NCI-H2171 (cell line): ENCODE results near the gene CABP2.
"Not testable (repeated sequence)": the region's sequence is repeated elsewhere in the genome, so short reads cannot be mapped to it uniquely, and the experiment has no call there.

Experiments
- DNase-seq: peaks from one replicate; lab custom pipeline; 2025; lab: John Stamatoyannopoulos, UW

CABP2 gene

GRCh38 chr11:67522844-67523555, at the start of gene CABP2:
TSS of gene CABP2 (minus strand) at chr11:67523446. CDS start at chr11:67523326, 120 bp downstream.
- no peak for DNase-seq

DNA sequence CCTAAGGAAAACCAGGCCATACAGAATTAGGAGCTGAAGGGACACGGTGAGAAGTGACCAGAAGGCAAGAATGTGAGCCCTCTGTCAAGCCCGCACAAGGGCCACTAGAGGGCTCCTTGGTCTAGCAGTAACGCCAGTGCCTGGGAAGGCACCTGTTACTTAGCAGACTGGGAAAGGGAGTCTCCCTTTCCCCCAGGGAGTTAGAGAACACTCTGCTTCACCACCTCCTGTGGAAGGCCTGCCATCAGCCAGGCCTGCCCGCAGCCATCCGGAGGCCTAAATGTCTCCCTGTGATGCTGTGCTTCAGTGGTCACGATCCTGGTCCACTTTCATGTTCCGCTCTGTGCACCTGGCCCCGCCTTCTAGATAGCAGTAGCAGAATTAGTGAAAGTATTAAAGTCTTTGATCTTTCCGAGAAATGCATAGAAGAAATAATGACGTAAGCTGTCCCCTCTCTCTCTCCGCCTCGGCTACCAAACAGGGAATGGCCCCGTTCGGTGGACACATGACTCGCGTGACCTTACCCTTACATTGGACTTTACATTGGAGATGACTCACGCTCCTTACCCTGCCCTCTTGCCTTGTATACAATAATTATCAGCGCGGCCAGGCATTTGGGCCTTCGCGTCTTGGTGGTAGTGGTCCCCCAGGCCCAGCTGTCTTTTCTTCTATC, 49.6 kb upstream of the CABP2 start:
- peak; percentile 45 for DNase-seq

DNA sequence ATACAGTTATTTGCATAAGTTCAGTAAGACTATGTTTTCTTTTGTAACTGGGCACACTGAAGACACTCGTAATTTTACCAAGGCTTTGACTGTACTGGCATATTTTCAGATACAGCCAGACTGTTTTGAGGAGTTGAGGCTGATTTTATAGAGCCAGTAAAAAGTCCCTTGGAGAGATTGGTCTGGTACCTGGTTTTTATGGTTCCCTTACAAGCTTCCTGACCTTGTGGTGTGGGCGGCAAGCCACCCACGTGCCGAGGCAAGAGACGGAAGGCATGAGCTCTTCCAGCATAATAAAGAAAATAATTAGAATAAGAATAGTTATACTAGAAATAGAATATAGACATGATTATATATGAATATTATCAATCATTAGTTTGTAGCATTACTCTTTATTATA, 49.1 kb upstream of the CABP2 start:
- DNase-seq: no peak

DNA sequence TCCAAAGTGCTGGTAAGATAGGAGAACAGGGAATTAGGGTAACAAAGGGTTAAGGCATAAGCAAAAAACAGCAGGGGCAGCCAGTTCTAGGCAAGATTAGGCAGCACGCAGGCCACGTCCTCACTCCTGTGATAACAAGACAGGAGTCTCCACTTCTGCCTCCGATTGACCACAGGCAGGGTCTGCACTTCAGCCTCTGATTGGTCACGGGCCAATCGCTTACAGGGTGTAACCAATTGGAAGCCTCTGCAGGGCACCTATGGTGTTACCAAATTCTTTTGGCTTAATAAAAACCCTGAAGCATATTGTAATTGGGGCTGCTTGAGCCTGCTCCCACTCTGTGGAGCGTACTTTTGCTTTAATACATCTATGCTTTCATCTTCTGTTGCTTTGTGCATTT, 48.2 kb upstream of the CABP2 start:
- DNase-seq: no peak

GRCh38 chr11:67564230-67564629, 41.0 kb upstream of the CABP2 start:
- no peak for DNase-seq

DNA sequence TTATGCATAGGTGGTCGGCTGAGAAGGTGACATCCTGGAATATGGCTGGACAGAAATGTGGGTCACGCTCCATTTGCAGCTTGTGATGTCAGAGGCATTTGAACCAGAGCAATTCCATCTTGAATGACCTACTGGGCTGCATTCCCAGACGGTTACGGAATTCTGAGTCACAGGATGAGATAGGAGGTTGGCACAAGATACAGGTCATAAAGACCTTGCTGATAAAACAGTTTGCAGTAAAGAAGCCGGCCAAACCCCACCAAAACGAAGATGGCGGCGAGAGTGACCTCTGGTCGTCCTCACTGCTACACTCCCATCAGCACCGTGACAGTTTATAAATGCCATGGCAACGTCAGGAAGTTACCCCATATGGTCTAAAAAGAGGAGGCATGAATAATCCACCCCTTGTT, 40.5 kb upstream of the CABP2 start:
- not testable (repeated sequence) for DNase-seq

- DNase-seq: no peak
These were observed 39.9 kb upstream of the CABP2 start for GRCh38 chr11:67562963-67563704.

DNA sequence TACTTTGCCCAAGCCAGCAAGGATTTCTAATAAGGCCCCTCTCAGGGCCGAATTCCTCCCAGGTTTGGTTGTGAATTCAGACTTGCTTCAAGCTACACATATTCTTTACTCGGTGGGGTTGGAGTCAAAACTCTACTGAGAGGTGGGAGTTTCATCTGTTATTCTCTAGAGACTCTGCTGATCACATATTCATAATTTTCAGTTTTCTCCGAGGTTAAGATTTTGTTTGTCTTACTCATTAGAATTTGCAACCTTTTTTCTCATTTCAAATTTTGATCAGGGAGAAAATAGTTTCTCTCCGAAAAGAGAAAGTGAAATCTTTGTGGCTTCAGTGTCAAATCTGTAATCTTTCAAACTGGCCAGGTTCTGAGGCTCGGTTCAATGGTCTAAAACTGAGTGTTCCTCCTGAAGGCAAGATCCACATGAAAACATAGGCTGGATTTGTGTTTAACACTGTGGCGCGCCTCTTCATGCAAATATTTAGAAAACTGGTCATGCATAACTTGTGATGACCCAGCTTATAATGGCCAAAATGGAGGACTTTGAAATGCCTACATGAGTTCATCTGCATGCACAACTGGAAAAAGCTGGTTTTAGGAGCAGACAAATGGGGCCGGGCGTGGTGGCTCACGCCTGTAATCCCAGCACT, 38.8 kb upstream of the CABP2 start:
- no peak for DNase-seq

GRCh38 chr11:67558084-67558772, 35.0 kb upstream of the CABP2 start:
- no peak for DNase-seq

GRCh38 chr11:67556244-67556643, 33.0 kb upstream of the CABP2 start:
- DNase-seq: no peak

DNA sequence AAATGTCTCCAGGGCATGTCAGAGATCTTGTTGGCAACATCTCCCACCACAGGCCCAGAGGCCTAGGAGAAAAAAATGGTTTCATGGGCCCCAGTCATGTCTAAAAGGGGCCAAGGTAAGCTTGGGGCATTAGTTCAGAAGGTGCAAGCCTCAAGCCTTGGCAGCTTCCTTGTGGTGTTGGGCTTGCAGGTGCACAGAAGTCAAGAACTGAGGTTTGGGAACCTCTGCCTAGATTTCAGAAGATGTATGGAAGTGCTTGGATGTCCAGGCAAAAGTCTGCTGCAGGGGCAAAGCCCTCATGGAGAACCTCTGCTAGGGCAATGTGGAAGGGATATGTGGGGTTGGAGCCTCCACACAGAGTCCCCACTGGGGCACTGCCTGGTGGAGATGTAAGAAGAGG, 28.5 kb upstream of the CABP2 start:
- DNase-seq: not testable (repeated sequence)

DNA sequence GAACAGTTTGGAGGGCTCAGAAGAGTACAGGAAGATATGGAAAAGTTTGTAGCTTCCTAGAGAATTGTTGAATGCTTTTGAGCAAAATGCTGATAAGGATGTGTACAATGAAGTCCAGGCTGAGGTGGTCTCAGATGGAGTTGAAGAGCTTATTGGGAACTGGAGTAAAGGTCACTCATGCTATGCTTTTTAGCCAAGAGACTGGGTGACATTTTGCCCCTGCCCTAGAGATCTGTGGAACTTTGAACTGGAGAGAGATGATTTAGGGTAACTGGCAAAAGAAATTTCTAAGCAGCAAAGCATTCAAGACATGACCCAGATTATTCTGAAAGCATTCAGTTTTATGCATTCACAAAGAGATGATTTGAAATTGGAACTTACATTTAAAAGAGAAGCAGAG, 27.9 kb upstream of the CABP2 start:
- DNase-seq: no peak

- no peak for DNase-seq
These were observed 25.4 kb upstream of the CABP2 start for GRCh38 chr11:67548555-67549110.

GRCh38 chr11:67548112-67548511, 24.9 kb upstream of the CABP2 start:
- DNase-seq: not testable (repeated sequence)

DNA sequence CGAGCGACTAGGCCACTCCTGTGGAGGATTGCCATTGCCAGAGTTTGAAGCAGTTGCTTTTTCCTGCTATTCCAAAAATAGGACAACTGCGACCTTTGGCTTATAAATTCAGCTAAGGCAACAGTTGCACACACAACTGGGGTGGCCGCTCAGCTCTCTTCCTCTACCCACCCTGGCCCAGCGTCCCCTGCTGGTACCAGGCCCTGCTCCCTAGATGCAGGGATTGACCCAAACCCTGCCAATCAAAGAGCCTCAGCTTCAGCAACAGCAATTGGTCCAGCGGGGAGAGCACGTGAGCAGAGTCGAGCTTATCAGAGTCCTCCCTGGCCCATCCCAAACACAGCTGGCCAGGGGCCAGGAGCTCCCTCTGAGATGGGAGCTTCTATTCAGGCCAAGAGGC, 22.0 kb upstream of the CABP2 start:
- DNase-seq: no peak

DNA sequence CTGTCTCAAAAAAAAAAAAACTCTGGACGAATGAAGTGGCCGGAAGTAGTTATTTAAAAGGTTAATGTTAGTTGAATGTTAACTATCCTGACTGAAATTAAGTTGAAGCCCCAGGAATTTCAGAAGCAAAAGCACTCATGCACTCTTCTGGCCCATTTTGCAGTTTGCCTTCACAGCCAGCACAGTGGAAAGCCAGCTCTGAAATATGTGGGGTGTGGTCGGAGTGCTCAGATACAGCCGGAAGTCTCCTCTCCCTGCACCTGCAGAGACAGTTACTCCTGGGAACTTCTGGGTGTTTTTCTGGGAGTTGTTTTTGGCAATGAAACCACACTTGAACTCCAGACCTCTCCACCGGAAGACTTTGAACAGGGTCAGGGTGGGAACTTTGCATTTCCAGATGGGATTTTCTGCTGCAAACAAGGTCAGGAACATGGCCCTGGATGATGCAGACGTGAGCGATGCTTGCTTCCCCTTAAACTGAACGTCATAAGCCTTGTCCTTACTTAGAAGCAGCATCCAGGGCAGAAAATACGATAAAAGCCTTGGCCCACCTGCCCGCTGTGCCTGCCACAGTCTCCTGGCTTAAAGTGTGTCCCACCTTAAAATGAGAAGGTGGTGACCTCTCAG, 21.5 kb upstream of the CABP2 start:
- DNase-seq: no peak

DNA sequence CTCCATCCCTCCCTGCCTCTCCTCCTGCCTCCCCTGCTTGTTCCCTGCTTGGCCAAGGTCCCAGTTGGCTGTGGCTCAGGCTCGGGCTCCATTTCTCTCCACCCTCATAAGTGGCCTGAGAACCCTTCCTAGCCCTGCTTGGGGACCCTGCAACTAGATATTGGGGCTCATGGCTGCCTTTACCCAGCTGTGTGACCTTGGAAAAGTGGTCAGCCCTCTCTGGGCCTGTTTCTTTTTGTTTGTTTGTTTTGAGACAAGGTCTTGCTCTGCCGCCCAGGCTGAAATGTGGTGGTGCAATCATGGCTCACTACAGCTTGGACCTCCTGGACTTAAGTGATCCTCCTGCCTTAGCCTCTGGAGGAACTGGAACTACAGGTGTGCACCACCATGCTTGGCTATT, 20.3 kb upstream of the CABP2 start:
- DNase-seq: no peak

DNA sequence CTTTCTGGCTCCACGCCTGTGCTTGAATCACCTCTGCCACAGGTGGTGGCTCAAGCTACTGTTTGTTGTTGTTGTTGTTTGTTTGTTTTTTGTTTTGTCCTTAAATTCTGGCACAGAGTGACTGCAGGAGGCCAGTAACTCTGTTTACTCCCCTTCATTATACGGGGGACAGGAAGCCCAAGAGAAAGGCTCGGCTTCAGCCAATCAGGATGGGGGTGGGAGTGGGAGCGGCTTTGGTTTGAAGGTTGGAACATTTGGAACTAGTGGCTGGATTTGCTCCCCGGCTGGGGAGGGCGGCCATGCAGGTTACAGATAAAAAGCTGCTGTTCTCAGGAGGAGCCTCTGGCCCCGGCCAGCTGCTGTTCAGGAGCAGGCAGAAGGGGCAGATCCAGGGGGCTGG, 19.7 kb upstream of the CABP2 start:
- no peak for DNase-seq

- no peak for DNase-seq
These were observed 18.9 kb upstream of the CABP2 start for GRCh38 chr11:67542169-67542568.

GRCh38 chr11:67541198-67541597, 18.0 kb upstream of the CABP2 start:
- no peak for DNase-seq

DNA sequence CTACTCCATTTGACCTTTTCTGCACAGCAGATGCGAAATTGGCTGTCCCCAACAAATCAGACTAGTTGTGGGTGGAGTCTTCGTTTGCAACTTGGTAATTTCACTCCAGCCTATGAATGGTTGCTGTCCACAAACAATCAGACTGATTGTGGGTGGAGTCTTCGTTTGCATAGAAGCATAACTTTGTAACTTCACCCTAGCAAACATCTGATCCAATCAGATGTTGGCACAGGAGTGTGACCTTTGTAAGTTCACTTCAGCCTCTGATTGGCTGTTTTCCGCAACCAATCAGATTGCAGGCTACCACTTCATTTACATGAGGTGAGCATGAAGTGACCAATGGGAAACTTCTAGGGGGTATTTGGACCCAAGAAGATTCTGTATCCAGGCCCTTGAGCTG, 16.3 kb upstream of the CABP2 start:
- no peak for DNase-seq
